ENCODE measurements around the gene GPR78.

DNA sequence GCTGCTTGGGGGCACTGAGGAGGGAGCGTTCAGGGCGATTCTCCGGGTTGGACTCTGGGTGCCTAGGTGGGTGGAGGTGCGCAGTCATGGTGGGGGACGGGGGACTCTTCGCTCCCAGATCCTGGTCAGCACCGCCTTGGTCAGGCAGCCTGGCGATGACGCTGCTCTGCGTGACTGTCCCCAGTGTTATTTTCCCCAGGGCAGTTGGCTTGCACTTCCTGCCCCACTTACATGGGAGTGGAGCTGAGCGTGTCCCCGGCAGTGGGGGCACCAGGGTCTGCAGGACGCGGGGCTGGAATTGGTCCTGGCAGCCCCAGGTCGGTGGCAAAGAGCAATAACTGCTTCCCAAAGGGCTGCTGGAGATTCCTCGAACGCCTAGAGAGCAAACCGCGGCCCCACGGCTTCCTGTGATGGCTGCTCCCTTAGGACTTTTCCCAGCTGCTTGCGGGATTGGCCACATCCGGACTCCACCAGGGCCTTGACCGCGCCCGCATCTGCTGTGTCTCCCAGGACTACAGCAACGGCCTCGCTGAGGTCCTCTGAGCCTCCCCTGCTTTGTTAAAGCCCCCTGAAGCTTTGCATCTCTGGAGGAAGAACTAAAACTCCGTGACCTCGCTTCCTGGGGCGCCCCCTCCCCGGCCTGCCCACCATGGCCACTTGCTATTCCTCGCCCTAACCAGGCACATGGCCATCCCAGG is 35.3 kb upstream of the GPR78 start:
- TF ChIP-seq, protein P1, sequence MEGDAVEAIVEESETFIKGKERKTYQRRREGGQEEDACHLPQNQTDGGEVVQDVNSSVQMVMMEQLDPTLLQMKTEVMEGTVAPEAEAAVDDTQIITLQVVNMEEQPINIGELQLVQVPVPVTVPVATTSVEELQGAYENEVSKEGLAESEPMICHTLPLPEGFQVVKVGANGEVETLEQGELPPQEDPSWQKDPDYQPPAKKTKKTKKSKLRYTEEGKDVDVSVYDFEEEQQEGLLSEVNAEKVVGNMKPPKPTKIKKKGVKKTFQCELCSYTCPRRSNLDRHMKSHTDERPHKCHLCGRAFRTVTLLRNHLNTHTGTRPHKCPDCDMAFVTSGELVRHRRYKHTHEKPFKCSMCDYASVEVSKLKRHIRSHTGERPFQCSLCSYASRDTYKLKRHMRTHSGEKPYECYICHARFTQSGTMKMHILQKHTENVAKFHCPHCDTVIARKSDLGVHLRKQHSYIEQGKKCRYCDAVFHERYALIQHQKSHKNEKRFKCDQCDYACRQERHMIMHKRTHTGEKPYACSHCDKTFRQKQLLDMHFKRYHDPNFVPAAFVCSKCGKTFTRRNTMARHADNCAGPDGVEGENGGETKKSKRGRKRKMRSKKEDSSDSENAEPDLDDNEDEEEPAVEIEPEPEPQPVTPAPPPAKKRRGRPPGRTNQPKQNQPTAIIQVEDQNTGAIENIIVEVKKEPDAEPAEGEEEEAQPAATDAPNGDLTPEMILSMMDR (IDR thresholded peaks at IDR 0.05), result no peak
- no peak for TF ChIP-seq POLR2AphosphoS5 (IDR thresholded peaks at IDR 0.05; ENCODE audit: low read depth, low read length)
